AG09309 (cell line): ENCODE results near the gene ABHD4.

Experiments used
- DNase-seq: peaks from one replicate; pipeline ENCODE4 v3.0.0-alpha.2; 2010; ENCODE audit warnings: low read depth
- H3K4me3 ChIP-seq: 2 replicates; pipeline ENCODE4 v1.5.1; 2011; ENCODE audit warnings: mild to moderate bottlenecking, low read depth, low read length, moderate library complexity; ENCODE audit not compliant: control insufficient read depth
- TF ChIP-seq, protein P1 (sequence below): IDR thresholded peaks from 2 replicates; pipeline ENCODE4 v1.5.1; 2011; ENCODE audit warnings: mild to moderate bottlenecking, low read depth, low read length, inconsistent platforms; ENCODE audit not compliant: insufficient read depth, control insufficient read depth; ENCODE audit errors: missing control alignments

Gene ABHD4

GRCh38 chr14:22599349-22599748, 1.2 kb downstream of the ABHD4 start:
- H3K4me3 ChIP-seq: peak overlapping the region; percentile 84
- no peak for DNase-seq
- TF ChIP-seq, protein P1, sequence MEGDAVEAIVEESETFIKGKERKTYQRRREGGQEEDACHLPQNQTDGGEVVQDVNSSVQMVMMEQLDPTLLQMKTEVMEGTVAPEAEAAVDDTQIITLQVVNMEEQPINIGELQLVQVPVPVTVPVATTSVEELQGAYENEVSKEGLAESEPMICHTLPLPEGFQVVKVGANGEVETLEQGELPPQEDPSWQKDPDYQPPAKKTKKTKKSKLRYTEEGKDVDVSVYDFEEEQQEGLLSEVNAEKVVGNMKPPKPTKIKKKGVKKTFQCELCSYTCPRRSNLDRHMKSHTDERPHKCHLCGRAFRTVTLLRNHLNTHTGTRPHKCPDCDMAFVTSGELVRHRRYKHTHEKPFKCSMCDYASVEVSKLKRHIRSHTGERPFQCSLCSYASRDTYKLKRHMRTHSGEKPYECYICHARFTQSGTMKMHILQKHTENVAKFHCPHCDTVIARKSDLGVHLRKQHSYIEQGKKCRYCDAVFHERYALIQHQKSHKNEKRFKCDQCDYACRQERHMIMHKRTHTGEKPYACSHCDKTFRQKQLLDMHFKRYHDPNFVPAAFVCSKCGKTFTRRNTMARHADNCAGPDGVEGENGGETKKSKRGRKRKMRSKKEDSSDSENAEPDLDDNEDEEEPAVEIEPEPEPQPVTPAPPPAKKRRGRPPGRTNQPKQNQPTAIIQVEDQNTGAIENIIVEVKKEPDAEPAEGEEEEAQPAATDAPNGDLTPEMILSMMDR: no peak

DNA sequence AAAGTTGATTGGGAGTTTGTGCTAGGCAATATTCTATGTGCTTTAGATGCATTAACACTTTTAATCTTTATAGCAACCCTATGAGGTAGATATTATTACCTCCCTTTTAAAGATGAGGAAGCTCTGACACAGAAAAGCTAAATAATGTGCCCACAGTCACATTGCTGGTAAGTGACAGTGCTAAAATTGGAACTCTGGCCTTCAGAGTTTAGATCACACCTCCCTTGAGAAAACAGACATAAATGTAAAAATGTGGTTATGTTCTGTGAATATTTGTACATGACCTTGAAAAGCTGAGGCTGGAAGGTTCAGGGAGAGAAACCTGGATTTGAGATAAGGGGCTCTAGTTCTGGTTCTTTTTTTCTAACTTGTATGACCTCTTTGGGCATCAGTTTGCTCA, 1.9 kb downstream of the ABHD4 start:
- no peak for DNase-seq
- H3K4me3 ChIP-seq: no peak overlapping the region
- TF ChIP-seq, protein P1: no peak

DNA sequence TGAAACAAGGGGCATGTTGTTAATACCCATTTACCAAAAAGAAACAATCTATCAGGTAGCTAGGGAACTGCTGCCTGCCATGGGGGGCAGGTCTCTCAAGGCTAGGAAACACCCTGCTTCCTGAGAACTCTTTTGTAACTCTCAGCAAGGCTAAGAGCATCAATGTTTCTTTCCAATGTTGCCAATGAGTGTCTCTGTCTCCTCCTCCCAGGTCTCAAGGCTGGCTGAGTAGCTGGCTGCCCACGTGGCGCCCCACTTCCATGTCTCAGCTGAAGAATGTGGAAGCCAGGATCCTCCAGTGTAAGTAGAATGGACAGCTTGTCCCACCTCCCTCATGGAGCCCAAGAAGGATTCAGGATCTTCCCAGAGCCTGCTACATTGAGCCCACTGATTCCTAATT, 3.4 kb downstream of the ABHD4 start:
- DNase-seq: no peak
- TF ChIP-seq, protein P1: no peak
- no peak overlapping the region for H3K4me3 ChIP-seq

DNA sequence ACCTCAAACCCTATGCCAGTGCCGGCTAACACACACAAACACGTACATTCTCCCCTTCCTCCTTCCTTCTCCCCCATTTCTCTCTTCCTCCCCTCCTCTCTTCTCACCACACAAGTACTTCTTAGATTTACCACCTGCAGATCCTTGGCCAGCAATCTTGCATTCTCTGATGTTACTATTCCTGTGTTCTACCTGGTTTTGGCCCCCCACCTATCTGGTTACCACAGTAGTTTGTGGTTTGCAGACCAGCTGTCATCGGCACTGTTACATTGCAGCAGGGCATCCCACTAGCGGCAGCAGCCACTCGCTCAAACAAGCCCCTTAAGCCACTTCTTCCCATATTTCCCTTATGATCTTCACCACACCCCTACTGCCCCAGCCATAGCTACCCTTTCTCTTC, 3.9 kb downstream of the ABHD4 start:
- no peak overlapping the region for H3K4me3 ChIP-seq
- DNase-seq: no peak
- TF ChIP-seq, protein P1: no peak

- DNase-seq: no peak
- TF ChIP-seq, protein P1: no peak
- no peak overlapping the region for H3K4me3 ChIP-seq
These were observed 4.8 kb downstream of the ABHD4 start for GRCh38 chr14:22602862-22603261.

DNA sequence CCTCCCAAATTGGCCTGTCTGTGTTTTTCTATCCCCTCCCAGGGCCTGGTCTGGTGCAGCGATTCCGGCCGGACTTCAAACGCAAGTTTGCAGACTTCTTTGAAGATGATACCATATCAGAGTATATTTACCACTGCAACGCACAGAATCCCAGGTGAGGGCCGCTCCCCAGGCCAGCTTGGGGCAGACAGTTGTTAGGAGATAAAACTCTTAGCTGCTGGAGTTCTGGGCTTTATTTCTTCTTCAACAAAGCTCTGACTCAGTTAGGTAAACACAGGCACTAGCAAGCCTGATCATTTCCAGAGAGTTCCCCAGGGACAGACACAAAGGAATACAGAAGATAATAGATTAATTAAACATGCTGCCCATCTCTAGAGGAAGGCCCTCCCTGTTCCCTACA, 8.3 kb downstream of the ABHD4 start:
- no peak for DNase-seq
- H3K4me3 ChIP-seq: no peak overlapping the region
- TF ChIP-seq, protein P1: no peak

- H3K4me3 ChIP-seq: no peak overlapping the region
- TF ChIP-seq, protein P1: no peak
- no peak for DNase-seq
These were observed 9.2 kb downstream of the ABHD4 start for GRCh38 chr14:22607291-22607690.
